Measurements from ENCODE around the gene KLB.

The KLB gene

GRCh38 chr4:39469429-39470077 is 62.8 kb downstream of the KLB start:
- H3K4me1 ChIP-seq (ENCODE audit: control insufficient read depth, low read depth, low read length) = no peaks in the 10 kb centered on the region
- peaks cover 42% of the 10 kb centered on the region for H3K36me3 ChIP-seq (ENCODE audit: control insufficient read depth, low read depth, low read length)
- H3K4me3 ChIP-seq (ENCODE audit: low read length) = no peak overlapping the region
- no peaks in the 10 kb centered on the region for H3K9me3 ChIP-seq (ENCODE audit: control insufficient read depth, low read depth, low read length)
- H3K9ac ChIP-seq (ENCODE audit: low read length) = peak overlapping the region; percentile 55
- H3K27me3 ChIP-seq (ENCODE audit: control insufficient read depth, insufficient read depth, low read length) = no peaks in the 10 kb centered on the region
- H3K27ac ChIP-seq (ENCODE audit: low read length) = peak overlapping the region; percentile 71

GRCh38 chr4:39470402-39470801 is 63.7 kb downstream of the KLB start:
- Histone ChIP-seq H3K4me3 (ENCODE audit: low read length) (no peak overlapping the region), H3K4me1 (ENCODE audit: control insufficient read depth, low read depth, low read length) (no peaks in the 10 kb centered on the region), H3K9ac (ENCODE audit: low read length) (no peak overlapping the region), H3K27me3 (ENCODE audit: control insufficient read depth, insufficient read depth, low read length) (no peaks in the 10 kb centered on the region), H3K9me3 (ENCODE audit: control insufficient read depth, low read depth, low read length) (no peaks in the 10 kb centered on the region), H3K27ac (ENCODE audit: low read length) (no peak overlapping the region), H3K36me3 (ENCODE audit: control insufficient read depth, low read depth, low read length) (peaks cover 35% of the 10 kb centered on the region)

- Histone ChIP-seq H3K36me3 (ENCODE audit: control insufficient read depth, low read depth, low read length) (peaks cover 45% of the 10 kb centered on the region), H3K4me3 (ENCODE audit: low read length) (no peak overlapping the region), H3K9ac (ENCODE audit: low read length) (no peak overlapping the region), H3K27me3 (ENCODE audit: control insufficient read depth, insufficient read depth, low read length) (no peaks in the 10 kb centered on the region), H3K27ac (ENCODE audit: low read length) (no peak overlapping the region), H3K9me3 (ENCODE audit: control insufficient read depth, low read depth, low read length) (no peaks in the 10 kb centered on the region), H3K4me1 (ENCODE audit: control insufficient read depth, low read depth, low read length) (no peaks in the 10 kb centered on the region)
Measured at GRCh38 chr4:39472396-39472795, 65.7 kb downstream of the KLB start.

- no peak overlapping the region for H3K27ac ChIP-seq (ENCODE audit: low read length)
- H3K4me1 ChIP-seq (ENCODE audit: control insufficient read depth, low read depth, low read length) = no peaks in the 10 kb centered on the region
- no peak overlapping the region for H3K9ac ChIP-seq (ENCODE audit: low read length)
- H3K9me3 ChIP-seq (ENCODE audit: control insufficient read depth, low read depth, low read length) = no peaks in the 10 kb centered on the region
- no peak overlapping the region for H3K4me3 ChIP-seq (ENCODE audit: low read length)
- peaks cover 29% of the 10 kb centered on the region for H3K36me3 ChIP-seq (ENCODE audit: control insufficient read depth, low read depth, low read length)
- no peaks in the 10 kb centered on the region for H3K27me3 ChIP-seq (ENCODE audit: control insufficient read depth, insufficient read depth, low read length)
Measured at GRCh38 chr4:39476187-39476895, 69.6 kb downstream of the KLB start.

GRCh38 chr4:39480251-39480650 is 73.5 kb downstream of the KLB start:
- Histone ChIP-seq H3K9ac (ENCODE audit: low read length) (no peak overlapping the region), H3K27me3 (ENCODE audit: control insufficient read depth, insufficient read depth, low read length) (no peaks in the 10 kb centered on the region), H3K36me3 (ENCODE audit: control insufficient read depth, low read depth, low read length) (peaks cover 13% of the 10 kb centered on the region), H3K4me3 (ENCODE audit: low read length) (no peak overlapping the region), H3K4me1 (ENCODE audit: control insufficient read depth, low read depth, low read length) (no peaks in the 10 kb centered on the region), H3K9me3 (ENCODE audit: control insufficient read depth, low read depth, low read length) (no peaks in the 10 kb centered on the region), H3K27ac (ENCODE audit: low read length) (no peak overlapping the region)

- Histone ChIP-seq H3K36me3 (ENCODE audit: control insufficient read depth, low read depth, low read length) (peaks cover 11% of the 10 kb centered on the region), H3K4me3 (ENCODE audit: low read length) (no peak overlapping the region), H3K9me3 (ENCODE audit: control insufficient read depth, low read depth, low read length) (no peaks in the 10 kb centered on the region), H3K27me3 (ENCODE audit: control insufficient read depth, insufficient read depth, low read length) (no peaks in the 10 kb centered on the region), H3K9ac (ENCODE audit: low read length) (no peak overlapping the region), H3K27ac (ENCODE audit: low read length) (no peak overlapping the region), H3K4me1 (ENCODE audit: control insufficient read depth, low read depth, low read length) (no peaks in the 10 kb centered on the region)
Measured at GRCh38 chr4:39480902-39481695, 74.4 kb downstream of the KLB start.

GRCh38 chr4:39484582-39485272 is 78.0 kb downstream of the KLB start:
- H3K27me3 ChIP-seq (ENCODE audit: control insufficient read depth, insufficient read depth, low read length) = no peaks in the 10 kb centered on the region
- no peak overlapping the region for H3K4me3 ChIP-seq (ENCODE audit: low read length)
- H3K9ac ChIP-seq (ENCODE audit: low read length) = no peak overlapping the region

GRCh38 chr4:39486221-39486804 is 79.6 kb downstream of the KLB start:
- Histone ChIP-seq H3K9me3 (ENCODE audit: control insufficient read depth, low read depth, low read length) (no peaks in the 10 kb centered on the region), H3K27me3 (ENCODE audit: control insufficient read depth, insufficient read depth, low read length) (no peaks in the 10 kb centered on the region), H3K4me1 (ENCODE audit: control insufficient read depth, low read depth, low read length) (no peaks in the 10 kb centered on the region), H3K9ac (ENCODE audit: low read length) (no peak overlapping the region), H3K4me3 (ENCODE audit: low read length) (no peak overlapping the region), H3K36me3 (ENCODE audit: control insufficient read depth, low read depth, low read length) (no peaks in the 10 kb centered on the region), H3K27ac (ENCODE audit: low read length) (no peak overlapping the region)

More at GRCh38 chr4:39484582-39485272, 78.0 kb downstream of the KLB start:
- Histone ChIP-seq H3K27ac (ENCODE audit: low read length) (no peak overlapping the region), H3K36me3 (ENCODE audit: control insufficient read depth, low read depth, low read length) (no peaks in the 10 kb centered on the region), H3K4me1 (ENCODE audit: control insufficient read depth, low read depth, low read length) (no peaks in the 10 kb centered on the region), H3K9me3 (ENCODE audit: control insufficient read depth, low read depth, low read length) (no peaks in the 10 kb centered on the region)

GRCh38 chr4:39490322-39490721 is 83.6 kb downstream of the KLB start:
- Histone ChIP-seq H3K9me3 (ENCODE audit: control insufficient read depth, low read depth, low read length) (no peaks in the 10 kb centered on the region), H3K9ac (ENCODE audit: low read length) (no peak overlapping the region), H3K27ac (ENCODE audit: low read length) (no peak overlapping the region), H3K36me3 (ENCODE audit: control insufficient read depth, low read depth, low read length) (no peaks in the 10 kb centered on the region), H3K27me3 (ENCODE audit: control insufficient read depth, insufficient read depth, low read length) (no peaks in the 10 kb centered on the region), H3K4me3 (ENCODE audit: low read length) (no peak overlapping the region), H3K4me1 (ENCODE audit: control insufficient read depth, low read depth, low read length) (no peaks in the 10 kb centered on the region)

- no peaks in the 10 kb centered on the region for H3K4me1 ChIP-seq (ENCODE audit: control insufficient read depth, low read depth, low read length)
- no peaks in the 10 kb centered on the region for H3K27me3 ChIP-seq (ENCODE audit: control insufficient read depth, insufficient read depth, low read length)
- H3K36me3 ChIP-seq (ENCODE audit: control insufficient read depth, low read depth, low read length) = peaks cover 3% of the 10 kb centered on the region
- no peak overlapping the region for H3K9ac ChIP-seq (ENCODE audit: low read length)
- H3K27ac ChIP-seq (ENCODE audit: low read length) = no peak overlapping the region
- H3K9me3 ChIP-seq (ENCODE audit: control insufficient read depth, low read depth, low read length) = no peaks in the 10 kb centered on the region
- H3K4me3 ChIP-seq (ENCODE audit: low read length) = no peak overlapping the region
Measured at GRCh38 chr4:39494354-39494753, 87.6 kb downstream of the KLB start.

Measured in iPS-18a (cell line).